Measurements from ENCODE around the gene F13A1. TPM values are rescaled to one million over a fixed set of nuclear protein-coding genes. Genes with fewer than 3 reads are reported as not detected.

F13A1 gene
- total and polyA plus RNA-seq, 8 donors: 6.9 to 74.7 (median 35.9) TPM

- TF ChIP-seq POLR2A (IDR thresholded peaks at IDR 0.05): no peak
- TF ChIP-seq EP300 (IDR thresholded peaks at IDR 0.05): no peak
- TF ChIP-seq, protein P1, sequence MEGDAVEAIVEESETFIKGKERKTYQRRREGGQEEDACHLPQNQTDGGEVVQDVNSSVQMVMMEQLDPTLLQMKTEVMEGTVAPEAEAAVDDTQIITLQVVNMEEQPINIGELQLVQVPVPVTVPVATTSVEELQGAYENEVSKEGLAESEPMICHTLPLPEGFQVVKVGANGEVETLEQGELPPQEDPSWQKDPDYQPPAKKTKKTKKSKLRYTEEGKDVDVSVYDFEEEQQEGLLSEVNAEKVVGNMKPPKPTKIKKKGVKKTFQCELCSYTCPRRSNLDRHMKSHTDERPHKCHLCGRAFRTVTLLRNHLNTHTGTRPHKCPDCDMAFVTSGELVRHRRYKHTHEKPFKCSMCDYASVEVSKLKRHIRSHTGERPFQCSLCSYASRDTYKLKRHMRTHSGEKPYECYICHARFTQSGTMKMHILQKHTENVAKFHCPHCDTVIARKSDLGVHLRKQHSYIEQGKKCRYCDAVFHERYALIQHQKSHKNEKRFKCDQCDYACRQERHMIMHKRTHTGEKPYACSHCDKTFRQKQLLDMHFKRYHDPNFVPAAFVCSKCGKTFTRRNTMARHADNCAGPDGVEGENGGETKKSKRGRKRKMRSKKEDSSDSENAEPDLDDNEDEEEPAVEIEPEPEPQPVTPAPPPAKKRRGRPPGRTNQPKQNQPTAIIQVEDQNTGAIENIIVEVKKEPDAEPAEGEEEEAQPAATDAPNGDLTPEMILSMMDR (IDR thresholded peaks at IDR 0.05): no peak
- no peak for TF ChIP-seq POLR2AphosphoS5 (IDR thresholded peaks at IDR 0.05)
- DNase-seq: no peak
- no peaks in the 10 kb centered on the region for H3K4me1 ChIP-seq
- no peaks in the 10 kb centered on the region for H3K36me3 ChIP-seq
- H3K27ac ChIP-seq: no peak overlapping the region
- intact Hi-C loops (cut with DNase I; ENCODE audit: low total_unique reads): no loop called here
- no peak overlapping the region for H3K4me3 ChIP-seq
- H3K9me3 ChIP-seq: no peaks in the 10 kb centered on the region
- H3K27me3 ChIP-seq: peaks cover 0 to 8% (median 0%) of the 10 kb centered on the region in 3 donors
Observed at GRCh38 chr6:6176127-6176526, 144.3 kb downstream of the F13A1 start.

DNA sequence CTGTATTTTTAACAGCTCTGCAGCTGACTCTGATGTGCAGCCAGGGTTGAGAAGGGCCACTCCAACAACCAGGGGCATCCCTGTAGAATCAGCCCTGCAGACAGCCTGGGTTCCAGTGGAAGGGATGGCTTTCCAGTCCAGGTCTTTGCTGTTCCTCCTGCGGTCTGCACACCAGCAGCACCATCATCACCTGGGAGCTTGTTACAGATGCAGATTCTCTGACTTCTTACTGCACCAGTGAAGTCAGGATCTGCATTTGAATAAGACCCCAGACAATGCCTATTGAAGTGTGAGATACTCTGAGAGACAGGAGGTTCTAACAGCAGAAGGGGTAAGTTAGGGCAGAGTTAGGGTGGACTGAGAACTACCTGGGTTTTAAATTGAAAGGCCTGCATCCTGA, 151.3 kb downstream of the F13A1 start:
- Histone ChIP-seq H3K27me3 (no peaks in the 10 kb centered on the region), H3K9me3 (no peaks in the 10 kb centered on the region), H3K4me3 (no peak overlapping the region), H3K27ac (no peak overlapping the region), H3K36me3 (no peaks in the 10 kb centered on the region), H3K4me1 (no peaks in the 10 kb centered on the region)
- WGBS, 5 donors: 59 to 74% (median 72%) methylated on average over 1 of the region's 1 CpG; no CpG with 5 or more reads in 1 of the 5 donors
- TF ChIP-seq, protein P1 (IDR thresholded peaks at IDR 0.05): no peak
- TF ChIP-seq POLR2A (IDR thresholded peaks at IDR 0.05) (no peak), POLR2AphosphoS5 (IDR thresholded peaks at IDR 0.05) (no peak), EP300 (IDR thresholded peaks at IDR 0.05) (no peak)
- DNase-seq: no peak
- intact Hi-C loops (cut with DNase I; ENCODE audit: low total_unique reads): no loop called here

DNA sequence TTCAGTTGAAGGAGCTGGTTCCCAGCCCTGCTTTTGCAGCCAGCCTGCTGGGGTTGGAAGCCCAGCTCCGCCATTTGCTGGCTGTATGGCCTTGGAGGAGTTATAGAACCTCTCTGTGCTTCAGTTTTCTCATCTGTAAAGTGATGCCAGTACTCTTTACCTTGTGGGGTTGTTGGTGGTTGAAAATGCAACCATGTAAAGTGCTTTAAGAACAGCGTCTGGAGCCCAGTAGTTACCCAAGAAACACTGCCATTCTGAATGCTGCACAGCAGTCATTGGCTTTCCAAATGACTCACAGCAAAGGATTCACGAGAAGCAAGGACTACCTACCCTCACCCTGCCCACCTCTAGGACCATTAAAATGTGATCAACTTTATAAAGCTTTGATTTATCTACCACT, 154.4 kb downstream of the F13A1 start:
- no peaks in the 10 kb centered on the region for H3K4me1 ChIP-seq
- intact Hi-C loops (cut with DNase I; ENCODE audit: low total_unique reads): no loop called here
- WGBS, 5 donors: 62 to 90% (median 76%) methylated on average over 3 of the region's 3 CpGs
- no peaks in the 10 kb centered on the region for H3K9me3 ChIP-seq
- no peak overlapping the region for H3K4me3 ChIP-seq
- H3K27me3 ChIP-seq: no peaks in the 10 kb centered on the region
- DNase-seq: no peak
- H3K27ac ChIP-seq: no peak overlapping the region
- H3K36me3 ChIP-seq: no peaks in the 10 kb centered on the region
- TF ChIP-seq POLR2A (IDR thresholded peaks at IDR 0.05) (no peak), POLR2AphosphoS5 (IDR thresholded peaks at IDR 0.05) (no peak), EP300 (IDR thresholded peaks at IDR 0.05) (no peak)
- TF ChIP-seq, protein P1 (IDR thresholded peaks at IDR 0.05): no peak

- WGBS, 5 donors: 68 to 76% (median 72%) methylated on average over 4 of the region's 4 CpGs
- Histone ChIP-seq H3K27ac (no peak overlapping the region), H3K36me3 (no peaks in the 10 kb centered on the region), H3K9me3 (no peaks in the 10 kb centered on the region), H3K4me3 (no peak overlapping the region), H3K4me1 (no peaks in the 10 kb centered on the region), H3K27me3 (no peaks in the 10 kb centered on the region)
- DNase-seq: no peak
- TF ChIP-seq, protein P1 (IDR thresholded peaks at IDR 0.05): no peak
- TF ChIP-seq EP300 (IDR thresholded peaks at IDR 0.05) (no peak), POLR2AphosphoS5 (IDR thresholded peaks at IDR 0.05) (no peak), POLR2A (IDR thresholded peaks at IDR 0.05) (no peak)
- intact Hi-C loops (cut with DNase I; ENCODE audit: low total_unique reads): no loop called here
Observed at GRCh38 chr6:6164367-6164766, 156.1 kb downstream of the F13A1 start.

All from stomach (tissue), 9 donors.